Measurements from ENCODE around the gene RBKS.
"Not testable (repeated sequence)": the region's sequence is repeated elsewhere in the genome, so short reads cannot be mapped to it uniquely, and the experiment has no call there.

RBKS gene

GRCh38 chr2:27756544-27757498, 133.4 kb downstream of the RBKS start:
- no peak for DNase-seq
- in situ Hi-C loops (cut with HindIII; ENCODE audit: low pct_ligation_motif_present, low pct_unique_long_range_greater_than_20kb, low sequenced_read_pairs): no loop called here

- no peak for DNase-seq
- in situ Hi-C loops (cut with HindIII; ENCODE audit: low pct_ligation_motif_present, low pct_unique_long_range_greater_than_20kb, low sequenced_read_pairs): no loop called here
Measured at GRCh38 chr2:27756091-27756490, 134.1 kb downstream of the RBKS start.

GRCh38 chr2:27754831-27755230, 135.4 kb downstream of the RBKS start:
- no peak for DNase-seq
- in situ Hi-C loops (cut with HindIII; ENCODE audit: low pct_ligation_motif_present, low pct_unique_long_range_greater_than_20kb, low sequenced_read_pairs): no loop called here

GRCh38 chr2:27754138-27754588, 136.0 kb downstream of the RBKS start:
- in situ Hi-C loops (cut with HindIII; ENCODE audit: low pct_ligation_motif_present, low pct_unique_long_range_greater_than_20kb, low sequenced_read_pairs): no loop called here

GRCh38 chr2:27752551-27753237, 137.5 kb downstream of the RBKS start:
- peak; percentile 63 for DNase-seq
- in situ Hi-C loops (cut with HindIII; ENCODE audit: low pct_ligation_motif_present, low pct_unique_long_range_greater_than_20kb, low sequenced_read_pairs): no loop called here

More at GRCh38 chr2:27754138-27754588, 136.0 kb downstream of the RBKS start:
- peak; percentile 89 for DNase-seq

- in situ Hi-C loops (cut with HindIII; ENCODE audit: low pct_ligation_motif_present, low pct_unique_long_range_greater_than_20kb, low sequenced_read_pairs): no loop called here
Measured at GRCh38 chr2:27751377-27751776, 138.8 kb downstream of the RBKS start.

GRCh38 chr2:27748803-27749554, 141.2 kb downstream of the RBKS start:
- DNase-seq; in situ Hi-C loops (cut with HindIII; ENCODE audit: low pct_ligation_motif_present, low pct_unique_long_range_greater_than_20kb, low sequenced_read_pairs): not testable (repeated sequence)

More at GRCh38 chr2:27751377-27751776, 138.8 kb downstream of the RBKS start:
- DNase-seq: no peak

- no peak for DNase-seq
- in situ Hi-C loops (cut with HindIII; ENCODE audit: low pct_ligation_motif_present, low pct_unique_long_range_greater_than_20kb, low sequenced_read_pairs): no loop called here
Measured at GRCh38 chr2:27747827-27748352, 142.3 kb downstream of the RBKS start.

GRCh38 chr2:27746325-27746724, 143.9 kb downstream of the RBKS start:
- in situ Hi-C loops (cut with HindIII; ENCODE audit: low pct_ligation_motif_present, low pct_unique_long_range_greater_than_20kb, low sequenced_read_pairs): no loop called here
- DNase-seq: no peak

GRCh38 chr2:27745494-27745893, 144.7 kb downstream of the RBKS start:
- in situ Hi-C loops (cut with HindIII; ENCODE audit: low pct_ligation_motif_present, low pct_unique_long_range_greater_than_20kb, low sequenced_read_pairs); DNase-seq: not testable (repeated sequence)

- no peak for DNase-seq
- in situ Hi-C loops (cut with HindIII; ENCODE audit: low pct_ligation_motif_present, low pct_unique_long_range_greater_than_20kb, low sequenced_read_pairs): no loop called here
Measured at GRCh38 chr2:27742571-27742970, 147.6 kb downstream of the RBKS start.

- in situ Hi-C loops (cut with HindIII; ENCODE audit: low pct_ligation_motif_present, low pct_unique_long_range_greater_than_20kb, low sequenced_read_pairs): no loop called here
Measured at GRCh38 chr2:27741673-27742072, 148.5 kb downstream of the RBKS start.

GRCh38 chr2:27739058-27739373, 151.2 kb downstream of the RBKS start:
- in situ Hi-C loops (cut with HindIII; ENCODE audit: low pct_ligation_motif_present, low pct_unique_long_range_greater_than_20kb, low sequenced_read_pairs): no loop called here
- no peak for DNase-seq

More at GRCh38 chr2:27741673-27742072, 148.5 kb downstream of the RBKS start:
- no peak for DNase-seq

- in situ Hi-C loops (cut with HindIII; ENCODE audit: low pct_ligation_motif_present, low pct_unique_long_range_greater_than_20kb, low sequenced_read_pairs): no loop called here
- DNase-seq: no peak
Measured at GRCh38 chr2:27738349-27739057, 151.7 kb downstream of the RBKS start.

- in situ Hi-C loops (cut with HindIII; ENCODE audit: low pct_ligation_motif_present, low pct_unique_long_range_greater_than_20kb, low sequenced_read_pairs): no loop called here
- DNase-seq: no peak
Measured at GRCh38 chr2:27737676-27738348, 152.4 kb downstream of the RBKS start.

- no peak for DNase-seq
- in situ Hi-C loops (cut with HindIII; ENCODE audit: low pct_ligation_motif_present, low pct_unique_long_range_greater_than_20kb, low sequenced_read_pairs): no loop called here
Measured at GRCh38 chr2:27736890-27737204, 153.3 kb downstream of the RBKS start.

GRCh38 chr2:27736031-27736889, 153.9 kb downstream of the RBKS start:
- in situ Hi-C loops (cut with HindIII; ENCODE audit: low pct_ligation_motif_present, low pct_unique_long_range_greater_than_20kb, low sequenced_read_pairs): no loop called here
- DNase-seq: no peak
